ENCODE data around the gene TRIM52. TPM values are rescaled to one million over a fixed set of nuclear protein-coding genes. Genes with fewer than 3 reads are reported as not detected.
A peak's percentile ranks its signal among the peaks of the same experiment; 100 is the strongest.

The TRIM52 gene
- total and polyA plus RNA-seq, 9 of the 15 experiments (the other 6 are each of a cell fraction or from before 2014, with no cell fraction given), result 3.3 to 21.9 (median 13.5) TPM

GRCh38 chr5:181223729-181224389 lies 37.1 kb downstream of the TRIM52 start (continued):
- TF ChIP-seq ZNF263 (CRISPR knock-in tag; IDR thresholded peaks at IDR 0.05; ENCODE audit: borderline replicate concordance) (peak; percentile 99), ZNF740 (CRISPR knock-in tag; IDR thresholded peaks at IDR 0.05) (peak; percentile 86), ZNF740 (tag; IDR thresholded peaks at IDR 0.05) (peak in 1 of 2 experiments; percentile 77; a peak in 2 of 4 replicates), NFRKB (IDR thresholded peaks at IDR 0.05; ENCODE audit: low read depth) (no peak), ZNF134 (CRISPR knock-in tag; conservative IDR thresholded peaks at IDR 0.05) (no peak), THRA (IDR thresholded peaks at IDR 0.05) (no peak), BRF1 (IDR thresholded peaks at IDR 0.05; ENCODE audit: borderline replicate concordance, extremely low read depth, insufficient read length) (no peak), ZC3H8 (IDR thresholded peaks at IDR 0.05) (no peak), MTA2 (IDR thresholded peaks at IDR 0.05; ENCODE audit: low read depth) (no peak), ZC3H4 (CRISPR knock-in tag; IDR thresholded peaks at IDR 0.05; ENCODE audit: borderline replicate concordance) (no peak), CSDE1 (IDR thresholded peaks at IDR 0.05) (peak in 1 of 2 experiments; percentile 71; a peak in 1 of 4 replicates), ZFP36 (IDR thresholded peaks at IDR 0.05; ENCODE audit: low read depth, low read length, partially characterized antibody) (no peak), NRF1 (conservative IDR thresholded peaks at IDR 0.05 in 1 of 2, IDR thresholded peaks at IDR 0.05 in 1 of 2) (no peak), ZNF766 (CRISPR knock-in tag; conservative IDR thresholded peaks at IDR 0.05) (no peak; the same call in 1 of the 2 replicates), MAFG (tag; conservative IDR thresholded peaks at IDR 0.05) (no peak), ZNF121 (CRISPR knock-in tag; conservative IDR thresholded peaks at IDR 0.05) (no peak), GMEB1 (CRISPR knock-in tag; IDR thresholded peaks at IDR 0.05) (no peak), ELF1 (tag; IDR thresholded peaks at IDR 0.05) (no peak), ARID2 (IDR thresholded peaks at IDR 0.05) (0 out of 2 replicates have a peak, but pooled peaks have one; percentile 49), ZNF175 (CRISPR knock-in tag; IDR thresholded peaks at IDR 0.05; ENCODE audit: low read depth) (no peak), PHB (CRISPR knock-in tag; IDR thresholded peaks at IDR 0.05) (0 out of 2 replicates have a peak, but pooled peaks have one; percentile 45), DACH1 (IDR thresholded peaks at IDR 0.05; ENCODE audit: partially characterized antibody) (no peak), TEAD1 (CRISPR knock-in tag; IDR thresholded peaks at IDR 0.05) (no peak), THRAP3 (IDR thresholded peaks at IDR 0.05; ENCODE audit: borderline replicate concordance) (no peak), PRMT5 (CRISPR knock-in tag; IDR thresholded peaks at IDR 0.05) (no peak), HMGXB4 (CRISPR knock-in tag; IDR thresholded peaks at IDR 0.05) (no peak)
